HEK293T (cell line): Measurements from ENCODE around the gene DBI.

Experiments used
- ARNT ChIP-seq: fragments of 450-650 bp; IDR thresholded peaks from 2 replicates; pipeline ENCODE4 v1.6.1; 2017; ENCODE audit warnings: mild to moderate bottlenecking
- BHLHE40 ChIP-seq: fragments of 450-650 bp; IDR thresholded peaks from 2 replicates; pipeline ENCODE4 v1.6.1; 2016; ENCODE audit warnings: mild to moderate bottlenecking, moderate library complexity, borderline replicate concordance
- FOXA1 ChIP-seq: fragments of 450-650 bp; IDR thresholded peaks from 2 replicates; pipeline ENCODE4 v1.6.1; 2016; ENCODE audit warnings: mild to moderate bottlenecking
- FOXK2 ChIP-seq: fragments of 450-650 bp; IDR thresholded peaks from 2 replicates; pipeline ENCODE4 v1.6.1; 2016; ENCODE audit warnings: mild to moderate bottlenecking
- FOXM1 ChIP-seq: fragments of 450-650 bp; IDR thresholded peaks from 2 replicates; pipeline ENCODE4 v1.6.1; 2017; ENCODE audit warnings: mild to moderate bottlenecking, borderline replicate concordance
- L3MBTL2 ChIP-seq: fragments of 450-650 bp; conservative IDR thresholded peaks from 2 replicates; pipeline ENCODE4 v1.6.1; 2016; ENCODE audit warnings: mild to moderate bottlenecking
- LEF1 ChIP-seq: fragments of 450-650 bp; IDR thresholded peaks from 2 replicates; pipeline ENCODE4 v1.6.1; 2017; ENCODE audit warnings: mild to moderate bottlenecking, borderline replicate concordance
- SP1 ChIP-seq: fragments of 450-650 bp; IDR thresholded peaks from 2 replicates; pipeline ENCODE4 v1.6.1; 2017
- SUZ12 ChIP-seq: fragments of 450-650 bp; IDR thresholded peaks from 2 replicates; pipeline ENCODE4 v1.6.1; 2016; ENCODE audit warnings: mild to moderate bottlenecking
- TARDBP ChIP-seq: fragments of 450-650 bp; IDR thresholded peaks from 2 replicates; pipeline ENCODE4 v1.6.1; 2016
- ZNF384 ChIP-seq: fragments of 450-650 bp; IDR thresholded peaks from 2 replicates; pipeline ENCODE4 v1.6.1; 2016

- no peak for TF ChIP-seq SP1
- no peak for TF ChIP-seq L3MBTL2
- no peak for TF ChIP-seq LEF1
- TF ChIP-seq ARNT = no peak
- TF ChIP-seq FOXK2 = no peak
- no peak for TF ChIP-seq FOXM1
- TF ChIP-seq SUZ12 = no peak
- no peak for TF ChIP-seq TARDBP
- TF ChIP-seq BHLHE40 = no peak
- TF ChIP-seq ZNF384 = no peak
- TF ChIP-seq FOXA1 = no peak
These were observed 23.0 kb downstream of the DBI start for GRCh38 chr2:119389615-119390306.
